HG03045 (cell line): ENCODE results near the gene CRB1.

Source experiments
- ATAC-seq: cut with Tn5 transposase; IDR thresholded peaks from one replicate; pipeline ENCODE4 v1.9.1; 2021; ENCODE audit warnings: mild to moderate bottlenecking, moderate library complexity; ENCODE audit not compliant: unreplicated experiment

CRB1 gene

DNA sequence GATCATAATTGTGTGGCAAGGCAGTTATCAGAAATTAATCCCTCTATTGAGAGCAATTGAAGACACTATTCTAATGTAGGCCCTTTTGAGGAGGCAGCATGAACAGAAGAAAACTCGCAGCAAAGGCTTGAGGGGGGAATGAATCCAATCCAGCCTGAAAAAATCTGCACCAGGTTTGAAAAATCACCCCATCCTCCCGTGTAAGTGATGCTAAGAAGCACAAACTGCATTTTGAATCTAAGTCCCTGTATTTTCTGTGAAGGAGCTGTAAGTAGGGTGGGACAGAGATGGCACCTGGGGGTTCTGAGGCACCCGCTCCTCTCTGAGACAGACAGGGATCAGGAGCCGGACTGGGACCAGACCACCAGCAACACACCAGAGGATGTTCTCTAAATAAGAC lies at the start of gene CRB1:
TSS of gene CRB1 (plus strand) at position 241 of the 400 bp plus-strand sequence. CDS start 161 bp downstream, outside the sequence.
- ATAC-seq: no peak

DNA sequence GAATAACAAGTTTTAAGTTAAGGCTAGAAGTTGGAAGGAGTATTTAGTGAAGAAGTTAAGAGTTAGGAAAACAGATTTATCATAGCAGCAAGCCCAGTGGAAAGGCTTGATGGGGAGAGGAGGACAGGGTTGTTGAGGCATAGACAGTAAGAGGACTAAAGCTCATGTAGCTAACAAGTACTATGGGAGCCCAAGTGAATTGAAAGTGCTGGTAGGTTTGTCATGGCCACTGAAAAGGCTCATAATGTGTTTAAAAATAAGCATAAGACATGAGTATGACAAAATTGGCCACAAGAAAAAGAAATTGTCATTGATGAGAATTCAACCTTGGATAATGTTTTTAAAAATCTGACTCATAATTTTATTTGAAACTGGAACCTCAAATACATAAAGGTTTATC lies 49.2 kb upstream of the CRB1 start:
- no peak for ATAC-seq

DNA sequence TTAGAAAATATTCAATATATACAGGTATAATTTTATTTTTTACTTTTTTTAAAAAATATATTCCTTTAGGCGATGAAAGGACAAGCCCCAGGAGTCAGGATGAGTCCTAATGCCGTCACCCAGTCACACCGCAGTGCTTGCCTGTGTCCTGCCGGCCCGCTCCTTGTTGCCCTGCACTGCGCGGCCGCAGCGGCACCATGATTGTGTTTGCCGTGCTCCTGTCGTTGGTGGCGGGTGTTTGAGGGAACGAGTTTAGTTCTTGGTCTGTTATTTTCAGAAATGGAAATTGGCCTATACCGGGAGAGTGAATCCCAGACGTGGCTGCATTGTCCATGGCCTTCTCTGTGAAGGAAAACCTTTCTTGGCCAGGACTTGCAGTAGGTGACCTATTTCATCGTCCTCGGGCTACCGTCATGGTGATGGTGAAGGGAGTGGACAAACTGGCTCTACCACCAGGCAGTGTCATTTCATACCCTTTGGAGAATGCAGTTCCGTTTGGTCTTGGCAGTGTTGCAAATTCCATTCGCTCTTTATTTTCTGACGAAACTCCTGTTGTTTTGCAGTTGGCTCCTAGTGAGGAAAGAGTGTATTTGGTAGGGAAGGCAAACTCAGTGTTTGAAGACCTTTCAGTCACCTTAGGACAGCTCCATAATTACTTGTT lies 45.9 kb upstream of the CRB1 start:
- ATAC-seq: no peak

DNA sequence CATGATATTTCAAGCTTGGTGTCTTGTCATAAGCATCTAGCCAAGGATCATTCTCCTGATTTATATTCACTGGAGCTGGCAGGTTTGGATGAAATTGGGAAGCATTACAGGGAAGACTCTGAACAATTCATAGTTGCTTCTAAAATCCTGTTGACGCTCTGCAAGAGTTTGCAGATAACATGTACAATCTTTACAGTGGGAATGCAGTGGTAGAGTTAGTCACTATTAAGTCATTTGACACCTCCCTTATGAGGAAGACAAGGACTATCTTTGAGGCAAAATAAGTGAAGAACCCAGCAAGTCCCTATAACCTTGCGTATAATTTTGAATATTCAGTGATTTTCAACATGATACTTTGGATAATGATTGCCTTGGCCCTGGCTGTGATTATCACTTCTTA lies 45.3 kb upstream of the CRB1 start:
- ATAC-seq: no peak

DNA sequence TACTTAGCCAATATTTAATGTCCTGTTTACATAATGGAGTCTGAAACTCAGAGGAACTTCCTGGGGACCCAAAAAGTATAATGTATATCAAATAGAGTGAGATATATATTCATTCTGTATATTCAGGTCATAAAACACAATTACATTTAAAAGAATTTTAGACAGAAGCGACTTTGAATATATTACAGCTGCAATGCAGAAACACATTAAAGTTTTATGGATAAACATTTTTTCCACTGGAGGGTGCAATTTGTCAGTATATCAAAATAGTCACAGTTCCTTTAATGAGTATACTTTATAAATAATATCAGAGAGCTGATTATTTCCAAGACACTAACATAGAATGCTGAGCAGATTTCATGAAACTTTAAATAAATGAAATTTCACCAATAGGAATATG lies 43.9 kb upstream of the CRB1 start:
- no peak for ATAC-seq

DNA sequence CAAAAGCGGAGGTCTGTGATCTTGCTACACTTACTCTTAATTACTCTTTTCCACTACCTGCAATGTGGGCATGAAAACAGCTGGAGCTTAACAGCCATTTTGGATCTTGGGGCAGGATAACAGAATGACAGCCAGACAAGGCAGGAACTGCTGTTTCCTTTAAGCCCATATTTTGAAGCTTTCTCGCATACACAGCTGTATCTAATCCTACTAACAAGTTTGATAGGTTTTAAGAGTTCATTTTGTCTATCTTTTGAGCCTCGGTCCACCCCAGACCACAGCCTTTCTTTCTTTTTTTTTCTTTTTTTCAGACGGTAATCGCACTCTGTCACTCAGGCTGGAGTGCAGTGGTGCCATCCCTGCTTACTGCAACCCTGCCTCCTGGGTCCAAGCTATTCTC lies 42.4 kb upstream of the CRB1 start:
- no peak for ATAC-seq

DNA sequence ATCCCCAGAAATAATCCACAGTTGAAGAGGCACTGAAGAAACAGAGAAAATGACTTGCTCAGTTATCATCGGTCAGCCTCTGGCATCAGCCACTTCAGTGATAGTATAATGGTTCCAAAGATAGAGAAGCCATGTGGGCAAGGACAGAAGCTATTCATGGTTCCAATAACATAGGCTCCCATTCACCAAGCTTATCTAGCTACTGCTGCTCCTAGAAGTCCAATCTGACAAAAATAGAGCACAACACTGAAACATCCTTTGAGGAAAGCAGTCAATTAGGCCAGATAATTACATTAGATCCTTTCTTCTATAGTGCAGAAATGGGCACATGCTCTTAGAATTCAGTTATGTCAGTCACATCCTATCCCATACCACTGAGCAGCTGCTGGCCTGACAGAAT lies 33.5 kb upstream of the CRB1 start:
- no peak for ATAC-seq

GRCh38 chr1:197235355-197235754 lies 32.7 kb upstream of the CRB1 start:
- ATAC-seq: no peak

DNA sequence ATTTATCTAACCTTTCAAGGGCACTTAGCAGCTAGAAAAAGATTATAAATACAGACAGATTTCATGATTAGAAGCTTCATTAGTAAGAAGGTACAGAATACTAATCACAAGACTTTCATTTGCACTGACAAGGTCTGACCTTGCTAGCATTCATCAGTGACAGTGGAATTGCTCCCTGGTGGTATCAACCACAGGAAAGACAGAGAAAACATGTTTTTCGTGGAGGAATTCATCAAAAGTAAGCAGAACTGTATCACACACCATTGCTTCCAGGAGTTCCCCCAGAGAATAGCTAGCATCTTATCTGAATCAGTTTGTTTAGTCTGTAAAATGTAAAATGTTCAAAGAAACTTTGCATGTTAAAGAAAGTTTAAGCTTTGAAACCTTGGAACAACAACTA lies 20.6 kb upstream of the CRB1 start:
- no peak for ATAC-seq

DNA sequence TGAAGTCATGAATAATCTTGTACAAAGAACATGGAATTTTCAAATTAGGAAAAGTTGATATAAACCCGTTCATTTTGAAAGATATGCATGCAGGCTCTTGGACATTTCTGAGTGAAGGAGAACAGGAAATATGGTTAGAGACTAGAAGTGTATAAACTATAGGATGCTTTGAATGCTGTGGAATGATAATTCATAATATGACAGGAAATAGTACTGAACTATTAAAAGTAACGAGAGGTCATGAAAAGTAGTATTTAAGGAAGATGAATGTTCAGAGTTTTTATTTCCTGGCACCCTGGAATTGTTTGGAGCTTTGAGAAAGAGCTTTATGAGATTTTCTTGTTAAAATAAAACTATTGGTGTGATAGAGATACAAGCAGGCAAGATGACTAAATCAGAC lies 18.7 kb upstream of the CRB1 start:
- no peak for ATAC-seq

DNA sequence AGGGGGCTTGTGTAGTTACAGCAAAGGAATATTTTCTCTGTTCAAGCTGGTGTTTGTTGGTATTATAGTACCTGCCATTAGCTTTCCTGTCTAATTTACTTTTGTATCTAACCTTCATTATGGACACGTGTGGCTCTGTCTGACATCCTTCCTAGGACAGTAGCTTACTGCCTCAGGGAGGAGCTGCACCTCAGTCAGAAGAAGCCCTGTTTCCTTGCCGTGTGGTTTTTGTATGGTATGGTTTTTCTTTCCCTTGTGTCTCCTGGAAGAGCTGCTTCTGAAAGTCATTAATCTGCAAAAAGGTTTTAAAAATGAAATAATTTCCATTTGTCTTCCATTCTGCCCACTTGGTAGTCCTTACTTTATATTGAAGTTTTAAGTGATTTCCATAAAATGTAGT lies 17.4 kb upstream of the CRB1 start:
- ATAC-seq: no peak

DNA sequence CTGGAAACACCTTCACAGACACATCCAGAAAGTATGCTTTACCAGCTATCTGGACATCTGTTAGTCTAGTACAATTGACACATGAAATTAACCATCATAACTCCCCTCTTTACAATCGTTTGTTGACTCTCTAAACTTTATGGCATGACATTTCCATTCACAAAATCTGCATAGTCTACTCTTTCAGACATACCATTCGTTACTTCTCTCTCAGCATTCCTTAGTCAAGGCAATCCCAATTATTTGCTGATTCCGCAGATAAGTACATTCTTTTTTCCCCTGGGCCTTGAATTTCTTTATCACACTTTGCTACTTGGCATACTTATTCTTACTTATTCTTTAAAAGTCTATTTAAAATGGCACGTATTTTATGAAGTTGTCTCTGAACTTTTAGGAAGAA lies 15.1 kb upstream of the CRB1 start:
- no peak for ATAC-seq

DNA sequence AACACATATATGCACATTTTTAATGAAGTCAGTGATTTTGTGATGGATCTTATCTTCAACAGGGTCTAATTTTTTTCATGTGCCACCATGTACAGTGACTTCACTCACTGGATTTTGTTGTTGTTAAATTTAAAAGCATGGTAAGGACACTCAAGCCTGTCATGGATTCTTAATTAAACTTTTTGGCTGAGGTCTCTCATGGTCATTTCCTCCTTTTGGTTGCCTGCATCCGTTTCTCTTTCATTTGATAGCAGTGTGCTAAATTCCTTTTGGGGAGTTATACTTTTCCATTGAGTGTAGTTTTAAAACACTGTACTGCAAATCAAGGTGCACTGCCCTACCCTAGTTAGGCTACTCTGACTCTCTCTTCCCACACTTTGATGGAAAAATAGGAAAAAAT lies 13.2 kb upstream of the CRB1 start:
- no peak for ATAC-seq

DNA sequence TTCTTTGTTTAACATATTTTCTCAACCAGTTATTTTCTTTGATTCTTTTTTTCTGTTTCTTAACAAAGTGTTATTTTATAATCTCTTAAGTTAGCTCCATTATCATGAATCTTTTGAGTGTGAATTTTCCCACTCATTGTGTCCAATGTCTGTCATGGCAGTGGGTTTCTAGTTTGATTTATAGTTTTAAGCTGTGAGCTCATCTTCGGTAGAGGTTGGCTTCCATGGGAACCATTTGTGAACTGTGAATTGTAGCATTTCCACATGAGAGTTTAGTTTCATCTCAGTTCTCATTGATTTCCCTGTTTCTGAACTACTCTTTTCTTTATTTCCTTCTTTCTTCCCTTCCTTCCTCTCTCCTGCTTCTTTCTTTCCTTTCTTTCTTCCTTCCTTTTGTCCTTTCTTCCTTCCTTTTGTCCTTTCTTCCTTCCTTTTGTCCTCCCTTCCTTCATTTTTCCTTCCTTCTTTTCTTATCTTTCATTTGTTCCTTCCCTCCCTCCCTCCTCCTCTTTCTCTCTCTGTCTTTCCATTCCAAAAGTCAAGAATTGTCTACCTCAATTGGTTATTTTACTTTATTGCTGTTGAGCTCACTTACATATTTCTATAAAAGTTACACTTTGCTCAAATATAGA lies 3.0 kb upstream of the CRB1 start:
- ATAC-seq: no peak

DNA sequence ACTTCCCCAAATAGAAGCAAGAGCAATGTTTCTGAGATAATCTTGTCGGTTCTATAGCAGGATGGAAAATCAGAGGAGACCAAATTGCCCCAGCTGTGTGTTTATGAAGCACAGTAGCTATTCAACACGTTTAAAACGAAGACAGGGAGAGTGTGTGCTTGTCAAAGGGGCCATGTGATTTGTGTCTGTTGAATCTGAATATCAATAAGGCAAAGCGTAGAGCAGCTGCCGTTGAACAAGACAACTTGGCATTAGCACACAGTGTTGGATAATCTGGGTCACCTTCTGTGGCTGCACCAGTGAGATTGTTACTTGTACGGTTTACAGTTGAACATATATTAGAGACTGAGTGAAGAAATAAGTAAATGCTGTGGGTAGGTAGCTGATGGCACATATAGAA lies 1.0 kb downstream of the CRB1 start:
- no peak for ATAC-seq

- no peak for ATAC-seq
These were observed 4.7 kb downstream of the CRB1 start for GRCh38 chr1:197272791-197273190.

GRCh38 chr1:197277166-197277565 lies 9.1 kb downstream of the CRB1 start:
- no peak for ATAC-seq

DNA sequence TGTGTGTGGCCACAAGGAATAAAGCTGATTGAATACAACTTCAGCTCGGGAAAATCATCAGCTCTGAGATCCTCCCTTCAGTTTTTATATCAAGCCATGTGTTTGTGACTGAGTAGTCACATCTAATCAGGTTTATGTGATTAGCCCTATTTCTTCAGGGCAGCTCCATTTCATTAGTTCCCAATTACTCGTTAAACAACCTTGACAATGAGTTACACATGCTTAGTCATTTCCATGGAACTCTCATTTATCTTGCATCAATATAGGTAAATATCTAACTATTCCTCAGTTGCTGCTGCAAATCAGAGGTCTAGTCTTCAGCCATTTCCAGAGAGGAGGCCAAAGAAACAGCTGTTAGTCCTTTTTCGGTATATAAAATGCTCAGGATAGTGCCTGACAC lies 16.3 kb downstream of the CRB1 start:
- no peak for ATAC-seq

- no peak for ATAC-seq
These were observed 16.9 kb downstream of the CRB1 start for GRCh38 chr1:197284966-197285365.

GRCh38 chr1:197285526-197286205 lies 17.6 kb downstream of the CRB1 start:
- ATAC-seq: no peak

DNA sequence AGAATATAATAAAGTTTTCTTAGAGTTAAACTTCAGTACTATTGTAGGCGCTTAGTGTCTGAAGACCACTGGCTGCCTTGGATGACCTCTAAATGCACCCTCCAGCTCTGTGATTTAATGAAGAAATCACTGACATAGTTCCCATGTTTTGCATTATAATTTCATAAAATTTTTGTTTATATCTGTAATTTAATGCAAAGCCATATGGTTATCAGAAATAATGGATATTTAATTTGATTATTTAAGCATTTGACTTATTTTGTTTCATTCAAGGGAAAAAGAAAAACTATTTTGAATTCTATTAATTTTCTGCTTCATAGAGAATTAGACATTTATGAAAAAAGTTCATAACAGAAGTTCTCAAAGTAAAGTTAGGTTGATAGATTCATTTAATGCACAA lies 18.6 kb downstream of the CRB1 start:
- ATAC-seq: no peak

DNA sequence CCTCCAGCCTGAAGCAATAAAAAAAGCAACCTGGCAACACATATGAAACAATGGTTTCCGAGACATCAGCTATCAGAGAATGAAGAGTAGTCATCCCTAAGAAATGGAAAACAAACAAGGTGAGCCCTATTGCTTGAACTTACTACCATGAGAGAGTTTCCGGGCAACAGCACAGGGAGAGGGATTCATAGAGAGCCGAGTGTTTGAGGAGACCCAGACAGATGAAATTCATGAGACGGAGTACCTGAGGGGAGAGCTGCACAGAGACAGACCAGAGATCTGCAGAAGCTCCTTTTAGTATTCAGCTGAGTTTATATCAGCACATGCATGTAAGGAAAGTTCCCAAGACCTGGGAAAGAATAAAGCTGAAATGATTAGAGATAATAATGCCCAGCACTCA lies 19.8 kb downstream of the CRB1 start:
- no peak for ATAC-seq
